NCI-H146 (cell line): Measurements from ENCODE around the gene GBX2.

Experiments used
- DNase-seq: peaks from one replicate; lab custom pipeline; 2025; lab: John Stamatoyannopoulos, UW

Gene GBX2

DNA sequence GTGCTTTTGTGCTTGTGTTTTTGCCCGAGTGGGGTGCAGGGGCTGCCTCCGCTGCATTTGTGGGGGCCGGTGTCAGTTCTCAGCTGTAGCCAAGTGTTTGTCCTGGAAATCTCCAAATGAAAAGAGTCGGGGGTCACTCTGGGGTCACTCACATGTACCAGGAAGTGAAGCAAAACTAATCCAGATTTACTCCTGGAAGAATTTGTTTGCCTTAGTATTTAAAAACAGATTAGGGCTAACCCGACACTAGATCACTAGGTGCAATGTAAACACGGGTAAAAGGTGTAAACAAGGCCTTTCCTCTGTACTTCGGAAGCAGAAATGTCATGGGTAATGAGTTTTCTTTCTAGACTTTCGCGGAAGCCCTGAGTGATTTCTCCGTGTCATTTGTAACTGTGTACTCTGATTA, 50.3 kb downstream of the GBX2 start:
- DNase-seq, result no peak

- no peak for DNase-seq
Observed at GRCh38 chr2:236117401-236117800, 50.8 kb downstream of the GBX2 start.
